ENCODE results near the gene ARHGAP6.

DNA sequence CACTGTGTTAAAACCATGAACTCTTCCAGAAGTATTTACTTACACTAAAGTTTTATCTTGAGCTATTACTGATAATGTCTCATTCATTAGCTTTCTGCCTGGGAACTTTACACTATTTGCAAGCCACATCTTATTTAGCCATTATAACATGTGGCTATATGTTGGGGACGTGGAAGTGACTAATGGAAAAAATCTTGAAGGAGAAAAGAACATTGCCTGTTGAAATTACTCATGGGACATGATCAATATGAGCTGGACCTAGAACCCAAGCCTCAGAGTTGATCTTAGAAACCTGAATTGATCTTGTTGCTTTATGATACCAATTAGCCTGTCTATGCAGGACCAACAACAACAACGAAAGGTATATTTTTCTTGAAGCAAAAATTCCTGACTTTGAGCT is 22.5 kb upstream of the ARHGAP6 start:
- TF ChIP-seq, protein P1, sequence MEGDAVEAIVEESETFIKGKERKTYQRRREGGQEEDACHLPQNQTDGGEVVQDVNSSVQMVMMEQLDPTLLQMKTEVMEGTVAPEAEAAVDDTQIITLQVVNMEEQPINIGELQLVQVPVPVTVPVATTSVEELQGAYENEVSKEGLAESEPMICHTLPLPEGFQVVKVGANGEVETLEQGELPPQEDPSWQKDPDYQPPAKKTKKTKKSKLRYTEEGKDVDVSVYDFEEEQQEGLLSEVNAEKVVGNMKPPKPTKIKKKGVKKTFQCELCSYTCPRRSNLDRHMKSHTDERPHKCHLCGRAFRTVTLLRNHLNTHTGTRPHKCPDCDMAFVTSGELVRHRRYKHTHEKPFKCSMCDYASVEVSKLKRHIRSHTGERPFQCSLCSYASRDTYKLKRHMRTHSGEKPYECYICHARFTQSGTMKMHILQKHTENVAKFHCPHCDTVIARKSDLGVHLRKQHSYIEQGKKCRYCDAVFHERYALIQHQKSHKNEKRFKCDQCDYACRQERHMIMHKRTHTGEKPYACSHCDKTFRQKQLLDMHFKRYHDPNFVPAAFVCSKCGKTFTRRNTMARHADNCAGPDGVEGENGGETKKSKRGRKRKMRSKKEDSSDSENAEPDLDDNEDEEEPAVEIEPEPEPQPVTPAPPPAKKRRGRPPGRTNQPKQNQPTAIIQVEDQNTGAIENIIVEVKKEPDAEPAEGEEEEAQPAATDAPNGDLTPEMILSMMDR (IDR thresholded peaks at IDR 0.05) = no peak
- TF ChIP-seq POLR2A (IDR thresholded peaks at IDR 0.05) = no peak

All from heart left ventricle (tissue), 13 donors.